K562 (cell line): ENCODE results near the gene BANF2. TPM values are rescaled to one million over a fixed set of nuclear protein-coding genes. Genes with fewer than 3 reads are reported as not detected.

Source experiments
- ATAC-seq: fragments of 200-7000 bp; cut with Tn5 transposase; 3 replicates; pipeline ENCODE4 v1.9.1; 2020; ENCODE audit warnings: moderate library complexity
- BruUV-seq: library from RNA; stranded (reverse); fragments of 400-500 nt; replicated peaks from 2 replicates; lab custom pipeline; 2021; lab: Mats Ljungman, UMichigan
- CTCF ChIA-PET: fragments of 300-600 bp; formaldehyde crosslinking; extraction: SDS; loops from one replicate; lab custom pipeline; 2021; ENCODE audit warnings: low intra/inter-chr PET ratio; lab: Yijun Ruan, JAX
- POLR2A ChIA-PET: fragments of 300-600, 350-650 bp; sonication (Branson Sonifier 250); formaldehyde crosslinking; extraction: SDS; loops from one replicate; lab custom pipeline; 2021; ENCODE audit warnings: antibody characterized with exemption, inconsistent platforms; lab: Yijun Ruan, JAX
- DNase-seq, 4 experiments: peaks; one replicate each; pipeline versions ENCODE4 v3.0.0 to v3.0.0-alpha.2; 2011 to 2018; ENCODE audit warnings: low spot score in 3 of 4, mixed read lengths in 3 of 4; ENCODE audit errors: extremely low read depth in 1 of 4
- FAIRE-seq: peaks from 2 replicates; lab custom pipeline; 2011; peaks lifted over from hg19 to GRCh38; lab: Jason Lieb, UNC
- H2AFZ ChIP-seq: 2 replicates; pipeline ENCODE4 v1.6.0; 2011; ENCODE audit warnings: low read depth, low read length, control low read depth, inconsistent platforms
- H3K27ac ChIP-seq: fragments of 200-600 bp; 3 replicates; pipeline ENCODE4 v1.8.0; 2011; ENCODE audit warnings: low read depth, mild to moderate bottlenecking, control low read depth, inconsistent platforms, low read length, moderate library complexity, mixed read lengths; ENCODE audit errors: extremely low read depth
- H3K27me3 ChIP-seq, 2 experiments: fragments of 300-600 bp in 1 of 2; 2 replicates in 1 of 2; 3 replicates in 1 of 2; pipeline versions ENCODE4 v1.6.0 to v1.8.0; 2011; ENCODE audit warnings: inconsistent platforms in 2 of 2, low read length in 2 of 2, mild to moderate bottlenecking in 1 of 2, mixed read lengths in 1 of 2, moderate library complexity in 1 of 2; ENCODE audit not compliant: control insufficient read depth in 2 of 2, insufficient read depth in 2 of 2
- H3K36me3 ChIP-seq: fragments of 300-600 bp; 3 replicates; pipeline ENCODE4 v1.8.0; 2011; ENCODE audit warnings: mild to moderate bottlenecking, low read length, inconsistent platforms; ENCODE audit not compliant: control insufficient read depth, insufficient read depth
- H3K4me1 ChIP-seq, 2 experiments: fragments of 200-600 bp in 1 of 2; replicated peaks in 1 of 2; 2 replicates in 1 of 2; 3 replicates in 1 of 2; pipeline versions ENCODE4 v1.5.1 to v1.8.0; 2011; ENCODE audit warnings: inconsistent platforms in 2 of 2, low read length in 2 of 2, mild to moderate bottlenecking in 1 of 2, mixed read lengths in 1 of 2, moderate library complexity in 1 of 2; ENCODE audit not compliant: control insufficient read depth in 2 of 2, insufficient read depth in 2 of 2
- H3K4me2 ChIP-seq: 2 replicates; pipeline ENCODE4 v1.6.1; 2011; ENCODE audit warnings: low read length, control low read depth, inconsistent platforms, mixed read lengths; ENCODE audit not compliant: insufficient read depth
- H3K4me3 ChIP-seq: fragments of 200-600 bp; sonication (generic), shearing (Covaris generic); 2 replicates; pipeline ENCODE4 v1.5.1; 2016; ENCODE audit warnings: control low read depth, inconsistent platforms
- H3K79me2 ChIP-seq: fragments of 200-600 bp; 3 replicates; pipeline ENCODE4 v1.8.0; 2011; ENCODE audit warnings: low read length, inconsistent platforms; ENCODE audit not compliant: control insufficient read depth, insufficient read depth
- H3K9ac ChIP-seq, 2 experiments: 2 replicates each; pipeline versions ENCODE4 v1.6.0 to v1.6.1; 2011; ENCODE audit warnings: low read depth in 2 of 2, low read length in 2 of 2, control low read depth in 1 of 2, inconsistent platforms in 1 of 2, mild to moderate bottlenecking in 1 of 2, mixed read lengths in 1 of 2; ENCODE audit not compliant: insufficient read depth in 1 of 2
- H3K9me1 ChIP-seq: one replicate; pipeline ENCODE4 v1.6.0; 2011; ENCODE audit warnings: inconsistent platforms, mild to moderate bottlenecking, low read length, moderate library complexity; ENCODE audit not compliant: control insufficient read depth, insufficient read depth
- H3K9me3 ChIP-seq: replicated peaks from 2 replicates; pipeline ENCODE4 v1.5.1; 2011; ENCODE audit warnings: low read depth, low read length, inconsistent platforms; ENCODE audit not compliant: control insufficient read depth, insufficient read depth
- H4K20me1 ChIP-seq: replicated peaks from 2 replicates; pipeline ENCODE4 v1.6.1; 2011; ENCODE audit warnings: low read length, inconsistent platforms, mixed read lengths; ENCODE audit not compliant: control insufficient read depth, insufficient read depth
- CAMTA2 ChIP-seq: fragments of 250-450 bp; sonication (Bioruptor Pico); conservative IDR thresholded peaks from 2 replicates; pipeline ENCODE4 v1.5.1; 2022
- CBFB ChIP-seq: sonication (generic); formaldehyde crosslinking; IDR thresholded peaks from 2 replicates; pipeline ENCODE4 v1.4.0; 2020; ENCODE audit warnings: mild to moderate bottlenecking, missing genetic modification reagents
- CUX1 ChIP-seq: fragments of 200-800 bp; sonication (Bioruptor generic); IDR thresholded peaks from 2 replicates; pipeline ENCODE4 v1.6.1; 2016; ENCODE audit warnings: missing genetic modification characterization, missing compliant biosample characterization
- DLX4 ChIP-seq: fragments of 250-450 bp; sonication (Bioruptor Pico); IDR thresholded peaks from 2 replicates; pipeline ENCODE4 v1.6.1; 2021; ENCODE audit warnings: mild to moderate bottlenecking
- GATA2 ChIP-seq: sonication (generic); formaldehyde crosslinking; IDR thresholded peaks from 2 replicates; pipeline ENCODE4 v1.4.0; 2020; ENCODE audit warnings: mild to moderate bottlenecking, missing genetic modification reagents
- GTF2E2 ChIP-seq: fragments of 200-800 bp; sonication (Bioruptor generic); IDR thresholded peaks from 2 replicates; pipeline ENCODE4 v1.6.1; 2016; ENCODE audit warnings: missing genetic modification characterization, missing compliant biosample characterization
- MBD2 ChIP-seq: sonication (generic); IDR thresholded peaks from 2 replicates; pipeline ENCODE4 v1.6.1; 2016; ENCODE audit warnings: low read depth, borderline replicate concordance
- TARDBP ChIP-seq: fragments of 450-650 bp; IDR thresholded peaks from 2 replicates; pipeline ENCODE4 v1.6.1; 2016
- TBP ChIP-seq: optimal IDR thresholded peaks from 2 replicates; pipeline ENCODE3; 2011; ENCODE audit warnings: low read depth, low read length, improper control_type of control experiment
- XRCC3 ChIP-seq: fragments of 450-650 bp; IDR thresholded peaks from 2 replicates; pipeline ENCODE4 v1.6.1; 2017; ENCODE audit warnings: mild to moderate bottlenecking, moderate library complexity
- YBX1 ChIP-seq: fragments of 450-650 bp; IDR thresholded peaks from 2 replicates; pipeline ENCODE4 v1.7.1; 2016; ENCODE audit warnings: mild to moderate bottlenecking
- ZBTB2 ChIP-seq: fragments of 450-650 bp; IDR thresholded peaks from 2 replicates; pipeline ENCODE4 v1.6.1; 2016; ENCODE audit warnings: antibody characterized with exemption
- ZFP36 ChIP-seq: fragments of 150-350 bp; IDR thresholded peaks from 2 replicates; pipeline ENCODE4 v1.6.1; 2018; ENCODE audit warnings: low read length, low read depth; ENCODE audit not compliant: partially characterized antibody
- ZNF41 ChIP-seq: fragments of 250-450 bp; sonication (Bioruptor Pico); conservative IDR thresholded peaks from 2 replicates; pipeline ENCODE4 v1.4.0; 2020; ENCODE audit warnings: mild to moderate bottlenecking
- ZNF79 ChIP-seq: fragments of 250-450 bp; sonication (Bioruptor Pico); IDR thresholded peaks from 2 replicates; pipeline ENCODE4 v1.4.0; 2020; ENCODE audit warnings: low read depth, mild to moderate bottlenecking, moderate library complexity
- WGBS: fragments of 100-300 bp; shearing (Covaris generic); methylation state at CpG from one replicate; pipeline ENCODE4 v1.1.6; 2016; ENCODE audit warnings: low coverage, mixed read lengths; ENCODE audit not compliant: insufficient coverage; ENCODE audit errors: missing lambda C conversion rate; 5-methylcytosine and 5-hydroxymethylcytosine counted together
- in situ Hi-C: fragments of 300-500 bp; cut with MboI; formaldehyde crosslinking; loops from 4 replicates; pipeline ENCODE4 v1.15.0; 2018; ENCODE audit warnings: inconsistent platforms, mixed read lengths
- intact Hi-C: fragments of 100-400 bp; cut with micrococcal nuclease; formaldehyde crosslinking; loops from 2 replicates; pipeline ENCODE4 v1.14.2; 2022
- polyA plus RNA-seq, 8 experiments: library from polyadenylated mRNA; depleted of rRNA in 4 of 8; stranded (reverse) in 5 of 8; unstranded in 3 of 8; fragments of >200 nt; fragmentation: Nextera tagmentation in 2 of 8; fragmentation: Illumina TruSeq in 1 of 8; extraction: Ambion mirVana in 2 of 8; extraction: Trizol in 1 of 8; gene quantifications; 2 replicates each; pipeline versions ENCODE4 v1.2.1 to v1.2.3, GENCODE V29; 2011 to 2014; ENCODE audit warnings: inconsistent platforms in 1 of 8, missing spikeins in 1 of 8
- total RNA-seq, 7 experiments: library from RNA; depleted of rRNA in 6 of 7; stranded (reverse); fragments of >200 nt in 6 of 7; fragmentation: Illumina TruSeq in 2 of 7; extraction: Trizol in 2 of 7; gene quantifications; 2 replicates each; pipeline versions ENCODE4 v1.2.1 to v1.2.3, GENCODE V29; 2011 to 2021; ENCODE audit warnings: low replicate concordance in 1 of 7

The BANF2 gene
- total and polyA plus RNA-seq, 9 of the 15 experiments (the other 6 are each of a cell fraction or from before 2014, with no cell fraction given): not detected

- TF ChIP-seq CUX1 (no peak), MBD2 (no peak), ZNF41 (CRISPR knock-in tag) (no peak), GATA2 (CRISPR knock-in tag) (no peak), DLX4 (CRISPR knock-in tag) (no peak)
These were observed 12.4 kb downstream of the BANF2 start (continued) for GRCh38 chr20:17712201-17712600.

- no peak for FAIRE-seq
- in situ Hi-C loops: no loop called here
- TF ChIP-seq ZBTB2 (no peak), TBP (no peak), XRCC3 (no peak), GTF2E2 (no peak), YBX1 (no peak), ZFP36 (no peak), CAMTA2 (CRISPR knock-in tag) (no peak), CBFB (no peak), ZNF79 (no peak), TARDBP (no peak)
These were observed 12.9 kb downstream of the BANF2 start for GRCh38 chr20:17712708-17713107.

More at GRCh38 chr20:17712708-17713107, 12.9 kb downstream of the BANF2 start:
- Histone ChIP-seq H3K27me3 (peaks cover 0 to 43% of the 10 kb centered on the region in 2 experiments; a peak in 3 of 5 replicates), H3K9me3 (no peaks in the 10 kb centered on the region), H3K9ac (no peak overlapping the region), H3K36me3 (no peaks in the 10 kb centered on the region), H3K79me2 (no peaks in the 10 kb centered on the region), H3K9me1 (no peaks in the 10 kb centered on the region), H3K4me2 (no peak overlapping the region), H2AFZ (no peak overlapping the region), H3K4me1 (peaks cover 0 to 6% of the 10 kb centered on the region in 2 experiments; a peak in 3 of 5 replicates), H3K4me3 (no peak overlapping the region), H4K20me1 (no peaks in the 10 kb centered on the region), H3K27ac (no peak overlapping the region)
- DNase-seq (no peak), ATAC-seq (no peak)
- BruUV-seq: no TSS peak
- intact Hi-C loops: no loop called here
- ChIA-PET CTCF (no interaction called here), POLR2A (no interaction called here)
- WGBS: 3% methylated on average over 6 of the region's 6 CpGs
